MM.1S (cell line): ENCODE data around the gene FAM9C.

Experiments
- DNase-seq: peaks from one replicate; pipeline ENCODE4 v3.0.0-alpha.2; 2015
- H2AFZ ChIP-seq: fragments of 300-600 bp; sonication (generic); 2 replicates; pipeline ENCODE4 v1.6.0; 2016; ENCODE audit warnings: antibody characterized with exemption, low read length
- H3F3A ChIP-seq: fragments of 300-600 bp; sonication (generic); 2 replicates; pipeline ENCODE4 v1.6.1; 2016; ENCODE audit warnings: mild to moderate bottlenecking, antibody characterized with exemption, low read length, moderate library complexity, mixed read lengths; ENCODE audit not compliant: insufficient read depth
- H3K27ac ChIP-seq: fragments of 300-600 bp; sonication (generic); 2 replicates; pipeline ENCODE4 v1.5.1; 2016; ENCODE audit warnings: mild to moderate bottlenecking, low read length
- H3K27me3 ChIP-seq: fragments of 300-600 bp; sonication (generic); replicated peaks from 2 replicates; pipeline ENCODE4 v1.6.0; 2016; ENCODE audit warnings: low read length; ENCODE audit not compliant: insufficient read depth
- H3K36me3 ChIP-seq: fragments of 300-600 bp; sonication (generic); replicated peaks from 2 replicates; pipeline ENCODE4 v1.6.1; 2016; ENCODE audit warnings: mild to moderate bottlenecking, low read length, mixed read lengths; ENCODE audit not compliant: insufficient read depth
- H3K4me1 ChIP-seq: fragments of 300-600 bp; sonication (generic); 2 replicates; pipeline ENCODE4 v1.6.1; 2016; ENCODE audit warnings: low read length, mixed read lengths
- H3K4me2 ChIP-seq: fragments of 300-600 bp; sonication (generic); 2 replicates; pipeline ENCODE4 v1.6.0; 2016; ENCODE audit warnings: low read depth, low read length
- H3K4me3 ChIP-seq: fragments of 300-600 bp; sonication (generic); 2 replicates; pipeline ENCODE4 v1.5.1; 2016; ENCODE audit warnings: low read length, mixed read lengths
- H3K79me2 ChIP-seq: fragments of 300-600 bp; sonication (generic); 2 replicates; pipeline ENCODE4 v1.6.1; 2016; ENCODE audit warnings: mixed run types, low read length, mixed read lengths
- H3K9ac ChIP-seq: fragments of 300-600 bp; sonication (generic); 2 replicates; pipeline ENCODE4 v1.6.1; 2016; ENCODE audit warnings: low read length, mixed read lengths
- H3K9me2 ChIP-seq: fragments of 300-600 bp; sonication (generic); replicated peaks from 2 replicates; pipeline ENCODE4 v1.6.1; 2016; ENCODE audit warnings: mild to moderate bottlenecking, low read length, mixed read lengths; ENCODE audit not compliant: insufficient read depth
- H3K9me3 ChIP-seq: fragments of 300-600 bp; sonication (generic); replicated peaks from 2 replicates; pipeline ENCODE4 v1.6.1; 2016; ENCODE audit warnings: mild to moderate bottlenecking, low read length, mixed read lengths; ENCODE audit not compliant: insufficient read depth
- H4K20me1 ChIP-seq: fragments of 300-600 bp; sonication (generic); 2 replicates; pipeline ENCODE4 v1.6.1; 2016; ENCODE audit warnings: mild to moderate bottlenecking, low read length, moderate library complexity, mixed read lengths; ENCODE audit not compliant: insufficient read depth
- CTCF ChIP-seq: fragments of 300-600 bp; sonication (generic); IDR thresholded peaks from 2 replicates; pipeline ENCODE4 v1.5.1; 2016; ENCODE audit warnings: antibody characterized with exemption, low read length, mixed read lengths
- EZH2 ChIP-seq: fragments of 300-600 bp; sonication (generic); optimal IDR thresholded peaks from 2 replicates; pipeline ENCODE3; 2017; ENCODE audit warnings: low read depth, mild to moderate bottlenecking, antibody characterized with exemption, low read length, mixed read lengths
- EZH2phosphoT487 ChIP-seq: fragments of 300-600 bp; sonication (generic); IDR thresholded peaks from 2 replicates; pipeline ENCODE4 v1.6.1; 2018; ENCODE audit warnings: antibody characterized with exemption, low read length

FAM9C gene

GRCh38 chrX:13033193-13033592, 11.2 kb downstream of the FAM9C start:
- Histone ChIP-seq H3K9ac (no peak overlapping the region), H3K36me3 (no peaks in the 10 kb centered on the region), H4K20me1 (no peaks in the 10 kb centered on the region), H3K79me2 (no peaks in the 10 kb centered on the region), H3K4me1 (no peaks in the 10 kb centered on the region), H3K9me2 (no peaks in the 10 kb centered on the region), H3K9me3 (no peaks in the 10 kb centered on the region), H3K4me2 (no peak overlapping the region), H3K4me3 (no peak overlapping the region), H2AFZ (no peak overlapping the region), H3K27me3 (no peaks in the 10 kb centered on the region), H3F3A (no peaks in the 10 kb centered on the region), H3K27ac (no peak overlapping the region)
- DNase-seq: no peak
- TF ChIP-seq EZH2: no peak
- TF ChIP-seq EZH2phosphoT487: no peak
- no peak for TF ChIP-seq CTCF

GRCh38 chrX:13029887-13030771, 14.3 kb downstream of the FAM9C start:
- Histone ChIP-seq H3K4me3 (no peak overlapping the region), H3K9ac (no peak overlapping the region), H3K4me2 (no peak overlapping the region), H3K27ac (no peak overlapping the region), H2AFZ (no peak overlapping the region), H3K36me3 (no peaks in the 10 kb centered on the region), H3K79me2 (no peaks in the 10 kb centered on the region), H3F3A (no peaks in the 10 kb centered on the region), H3K4me1 (no peaks in the 10 kb centered on the region), H3K27me3 (no peaks in the 10 kb centered on the region), H3K9me2 (no peaks in the 10 kb centered on the region), H3K9me3 (no peaks in the 10 kb centered on the region), H4K20me1 (no peaks in the 10 kb centered on the region)
- DNase-seq: no peak
- TF ChIP-seq EZH2 (no peak), EZH2phosphoT487 (no peak), CTCF (no peak)

- H3K27me3 ChIP-seq: no peaks in the 10 kb centered on the region
- DNase-seq: no peak
- H3K36me3 ChIP-seq: no peaks in the 10 kb centered on the region
- H4K20me1 ChIP-seq: no peaks in the 10 kb centered on the region
- no peaks in the 10 kb centered on the region for H3K9me3 ChIP-seq
- no peaks in the 10 kb centered on the region for H3K79me2 ChIP-seq
- no peaks in the 10 kb centered on the region for H3F3A ChIP-seq
- no peak overlapping the region for H3K4me2 ChIP-seq
- H3K4me3 ChIP-seq: no peak overlapping the region
- no peak overlapping the region for H3K9ac ChIP-seq
- H3K9me2 ChIP-seq: no peaks in the 10 kb centered on the region
- H3K4me1 ChIP-seq: no peaks in the 10 kb centered on the region
- TF ChIP-seq EZH2phosphoT487 (no peak), EZH2 (no peak), CTCF (no peak)
- no peak overlapping the region for H3K27ac ChIP-seq
- no peak overlapping the region for H2AFZ ChIP-seq
These were observed 14.9 kb downstream of the FAM9C start for GRCh38 chrX:13029637-13029886.
